M059J (cell line): Measurements from ENCODE around the gene ENO2. TPM values are rescaled to one million over a fixed set of nuclear protein-coding genes. Genes with fewer than 3 reads are reported as not detected.
A peak's percentile ranks its signal among the peaks of the same experiment; 100 is the strongest.

Experiments used
- DNase-seq: peaks from one replicate; pipeline ENCODE4 v3.0.0-alpha.2; 2012; ENCODE audit warnings: low read depth
- total RNA-seq: library from RNA; depleted of rRNA; stranded (reverse); fragments of >200 nt; shearing (Covaris generic); gene quantifications from 2 replicates; pipeline ENCODE4 v1.2.3, GENCODE V29; 2014; rRNA removed

The ENO2 gene
- total RNA-seq, 1 experiment from 2014 or later: 30.0 TPM

DNA sequence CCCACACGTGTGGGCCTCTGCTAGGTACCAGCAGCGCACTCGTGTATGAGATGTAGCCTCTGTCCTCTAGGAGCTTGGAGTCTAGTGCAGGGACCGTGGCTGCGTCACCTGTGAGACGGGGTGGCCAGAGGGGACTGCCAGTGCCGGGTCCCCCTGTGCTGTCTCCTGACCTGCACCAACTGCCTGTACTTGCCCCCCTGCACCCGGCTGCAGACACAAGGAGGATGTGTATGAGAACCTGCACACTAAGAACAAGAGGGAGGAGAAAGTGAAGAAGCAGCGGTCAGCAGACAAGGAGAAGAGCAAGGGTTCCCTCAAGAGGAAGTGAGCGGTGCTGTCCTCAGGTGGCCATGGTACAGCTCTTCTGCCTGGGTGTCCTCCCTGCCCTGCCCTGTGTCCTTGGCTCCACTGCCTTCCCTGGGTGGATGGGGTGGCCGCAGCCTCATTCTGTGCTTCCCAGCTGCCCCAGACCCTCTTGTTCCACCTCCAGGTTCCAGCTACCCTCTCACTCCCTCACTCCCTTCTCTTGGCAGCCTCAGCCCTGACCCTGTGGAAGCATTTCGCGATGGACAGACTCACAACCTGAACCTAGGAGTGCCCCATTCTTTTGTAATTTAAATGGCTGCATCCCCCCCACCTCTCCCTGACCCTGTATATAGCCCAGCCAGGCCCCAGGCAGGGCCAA lies 46.4 kb downstream of the ENO2 start:
- peak; percentile 58 for DNase-seq

DNA sequence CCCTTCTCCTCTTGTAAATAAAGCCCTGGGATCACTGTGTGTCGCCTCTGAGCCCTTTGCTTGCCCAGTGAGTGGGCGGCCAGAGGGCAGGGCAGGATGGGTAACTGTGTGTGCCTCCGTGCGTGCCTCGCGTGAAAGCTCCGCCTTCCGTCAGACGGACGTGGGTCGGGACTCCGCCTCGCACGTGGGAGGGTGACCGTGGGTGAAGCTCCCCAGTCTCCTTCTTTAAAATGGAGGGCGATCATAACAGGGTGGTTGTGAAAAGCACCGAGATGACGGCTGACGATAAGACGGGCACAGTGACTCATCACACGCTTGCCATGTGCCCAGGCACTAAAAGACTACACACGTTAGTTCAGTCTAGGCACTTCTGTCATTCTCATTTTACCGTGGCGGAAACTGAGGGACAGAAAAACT lies 46.9 kb downstream of the ENO2 start:
- peak; percentile 74 for DNase-seq

DNA sequence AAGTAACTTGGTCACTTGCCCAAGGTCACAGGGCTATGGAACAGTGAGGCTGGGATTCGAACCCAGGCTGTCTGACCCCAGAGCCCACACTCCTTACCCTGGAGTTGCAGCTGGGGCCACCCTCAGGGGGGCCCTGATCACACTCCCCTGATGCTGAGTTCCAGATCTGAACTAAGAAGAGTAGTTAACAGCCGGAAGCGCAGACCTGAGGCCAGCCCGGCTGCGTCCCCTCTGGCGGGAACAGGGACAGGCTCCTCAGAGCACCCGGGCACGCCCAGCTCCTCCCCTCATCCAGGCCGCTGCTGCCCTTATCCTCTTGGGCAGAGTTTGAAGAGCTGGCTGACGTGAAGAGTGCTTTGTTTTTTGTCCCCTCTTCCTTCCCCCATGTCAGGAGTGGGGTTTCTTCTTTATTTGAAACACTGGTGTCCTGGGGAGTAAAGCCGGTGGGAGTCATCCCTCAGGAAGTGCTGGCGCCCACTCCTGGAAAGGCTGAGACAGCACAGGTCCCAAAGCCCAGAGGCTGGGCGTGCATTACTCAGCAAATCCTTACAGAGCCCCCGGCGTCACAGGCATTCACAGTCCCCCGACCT lies 47.4 kb downstream of the ENO2 start:
- DNase-seq: peak; percentile 71

DNA sequence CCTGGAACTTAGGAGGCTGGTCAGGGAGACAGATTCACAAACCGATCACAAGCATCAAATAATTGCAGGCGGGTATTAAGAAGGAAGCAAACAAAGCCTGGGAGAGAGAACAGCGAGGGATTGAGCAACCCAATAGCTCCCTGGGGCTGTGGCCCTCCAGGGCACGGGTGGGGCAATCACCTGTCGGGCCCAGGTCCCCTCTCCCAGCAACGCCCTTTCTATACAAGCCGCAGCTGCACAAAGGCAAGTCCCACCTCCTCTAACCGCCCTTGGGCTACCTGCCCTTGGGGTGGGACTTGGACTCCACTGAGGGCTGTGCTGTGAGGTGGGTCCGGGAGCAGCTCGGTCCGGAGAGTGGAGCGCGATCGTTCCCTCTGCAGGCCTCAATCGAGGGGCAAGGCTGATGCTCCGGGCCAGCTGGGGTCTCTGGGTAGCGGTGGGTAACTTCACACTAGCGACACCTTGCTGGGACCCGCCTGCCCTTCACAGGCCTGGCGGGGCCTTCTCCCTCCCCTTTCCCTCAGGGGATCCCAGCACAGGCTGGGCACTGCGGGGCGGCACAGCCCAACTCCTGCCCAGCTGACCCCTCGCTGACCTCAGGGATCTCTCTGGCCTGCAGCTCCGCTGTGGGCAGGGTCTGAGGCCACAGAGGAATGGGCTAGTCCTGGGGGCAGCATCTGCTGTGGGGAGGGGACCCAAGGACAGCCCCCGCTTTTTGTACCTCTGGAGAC lies 48.1 kb downstream of the ENO2 start:
- DNase-seq: no peak

DNA sequence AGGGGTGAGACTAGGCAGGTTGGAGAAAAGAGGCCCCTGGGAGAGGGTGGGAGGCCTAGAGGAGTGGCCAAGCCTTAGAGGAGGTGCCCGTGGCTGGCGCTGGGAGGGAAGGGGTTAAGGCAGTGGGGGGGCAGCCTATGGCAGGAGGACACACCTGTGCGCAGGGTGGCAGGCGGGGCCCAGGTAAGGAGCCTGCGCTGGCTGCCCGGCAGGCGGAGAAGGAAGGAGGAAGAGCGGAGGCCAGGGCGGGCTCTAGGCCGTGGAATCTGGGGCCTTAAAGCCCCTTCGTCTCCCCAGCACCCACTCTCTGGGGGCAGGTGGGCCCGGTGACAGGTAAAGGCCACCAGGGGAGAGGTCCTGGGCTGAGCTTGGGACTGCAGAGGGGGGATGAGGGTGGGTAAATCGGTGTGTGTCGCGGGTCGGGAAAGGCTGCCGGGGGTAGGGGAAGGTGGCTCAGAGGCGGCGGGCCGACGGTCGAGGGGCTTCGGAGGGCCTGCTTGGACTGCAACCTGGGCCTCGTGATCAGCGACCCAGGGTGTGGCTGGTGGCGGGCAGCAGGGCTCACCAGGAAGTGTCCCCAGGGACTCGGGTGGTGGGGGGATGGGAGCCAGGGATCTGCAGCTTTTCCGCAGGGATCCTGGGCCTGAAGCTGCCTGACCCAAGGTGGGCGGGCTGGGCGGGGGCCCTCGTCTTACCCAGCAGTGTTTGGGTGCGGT lies 48.8 kb downstream of the ENO2 start:
- DNase-seq: no peak

DNA sequence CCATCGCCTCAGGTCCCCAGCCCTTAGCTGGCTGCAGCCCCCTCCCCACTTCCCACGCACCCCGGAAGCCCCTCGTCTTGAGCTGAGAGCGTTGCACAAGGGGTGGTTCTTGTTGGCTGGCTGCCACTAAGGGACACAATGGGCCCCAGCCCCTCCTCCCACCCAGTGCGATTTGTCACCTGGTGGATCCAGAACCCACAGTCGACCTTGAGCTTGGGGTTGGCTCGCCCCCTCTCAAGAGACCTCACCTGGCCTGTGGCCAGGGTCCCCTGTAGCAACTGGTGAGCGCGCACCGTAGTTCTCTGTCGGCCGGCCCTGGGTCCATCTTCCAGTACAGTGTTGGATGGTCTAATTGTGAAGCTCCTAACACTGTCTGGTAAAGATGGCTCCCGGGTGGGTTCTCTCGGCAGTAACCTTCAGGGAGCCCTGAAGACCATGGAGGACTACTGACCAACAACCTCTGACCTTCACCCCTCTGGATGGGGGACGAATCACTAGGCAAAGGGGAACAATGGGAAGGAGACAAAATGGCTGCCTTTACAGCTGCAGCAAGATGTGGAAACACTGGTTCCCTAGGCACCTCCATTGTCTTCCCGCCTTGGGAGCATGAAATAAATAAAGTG lies 49.5 kb downstream of the ENO2 start:
- no peak for DNase-seq

DNA sequence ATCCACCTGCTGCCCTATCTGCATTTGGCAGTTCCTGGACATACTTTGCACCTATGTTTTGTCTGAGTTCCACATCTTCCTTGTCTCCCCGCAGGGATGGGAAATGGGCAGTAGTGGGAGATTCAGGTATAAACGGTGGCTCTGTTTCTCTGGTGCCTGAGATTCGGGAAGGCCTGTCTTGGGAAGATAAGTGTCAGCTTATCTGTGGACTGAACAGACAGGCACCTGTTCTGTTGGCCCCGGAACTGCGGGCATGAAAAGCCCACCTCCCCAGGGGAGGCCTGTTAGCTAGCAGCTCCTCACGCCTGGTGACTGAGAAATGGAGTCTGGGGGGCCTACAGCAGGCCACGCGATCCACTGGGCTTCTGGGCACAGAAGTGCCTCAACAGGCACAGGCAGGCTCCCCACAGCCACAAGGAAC lies 50.2 kb downstream of the ENO2 start:
- no peak for DNase-seq

DNA sequence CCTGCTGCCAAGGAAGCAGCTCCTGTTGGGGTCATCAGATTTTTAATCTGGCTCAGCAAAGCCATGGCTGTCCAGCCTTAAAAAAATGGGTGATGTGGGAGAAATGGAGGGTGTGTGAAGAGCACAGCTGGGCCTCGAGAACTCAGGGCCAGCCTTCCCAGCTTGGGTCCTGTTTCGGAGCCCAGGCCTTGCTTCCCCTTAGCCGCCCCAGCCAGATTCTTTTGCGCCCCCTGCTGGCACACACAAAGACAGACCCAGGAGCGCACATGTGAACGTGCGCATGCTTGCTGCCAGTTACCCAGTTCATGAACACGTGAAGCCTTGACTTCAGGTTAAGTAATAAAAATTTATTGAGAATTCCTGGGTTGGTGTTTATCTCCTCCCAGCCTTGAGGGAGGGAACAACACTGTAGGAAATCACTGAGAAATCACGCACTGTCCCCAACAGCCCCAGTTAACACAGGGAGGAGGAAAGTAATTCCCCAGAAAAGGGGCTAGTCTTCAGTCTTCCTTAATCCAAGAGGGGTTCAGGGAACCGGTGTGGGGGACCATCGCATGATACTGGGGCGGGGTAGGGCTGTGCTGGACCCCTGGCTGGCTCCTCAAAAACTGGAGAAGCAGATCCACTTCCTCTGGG lies 50.8 kb downstream of the ENO2 start:
- peak; percentile 59 for DNase-seq

DNA sequence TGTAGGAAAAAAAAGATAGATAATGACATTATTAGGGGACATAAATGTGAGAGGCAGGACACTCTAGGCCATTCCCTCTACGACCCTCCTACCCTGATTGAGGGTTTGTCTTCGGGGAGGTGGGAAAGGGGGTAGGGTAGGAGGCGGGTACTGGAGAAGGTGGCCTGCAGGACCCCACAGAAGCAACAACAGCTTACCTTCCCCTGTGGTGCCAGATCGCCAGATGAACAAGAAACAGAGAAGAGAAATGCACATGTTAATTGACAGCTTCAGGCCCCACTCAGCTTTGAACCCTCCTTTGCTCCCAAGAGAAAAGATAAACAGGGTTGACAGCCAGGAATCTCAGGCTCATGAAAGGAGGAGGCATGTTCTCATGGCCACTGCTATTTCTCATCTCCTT lies 51.3 kb downstream of the ENO2 start:
- no peak for DNase-seq

DNA sequence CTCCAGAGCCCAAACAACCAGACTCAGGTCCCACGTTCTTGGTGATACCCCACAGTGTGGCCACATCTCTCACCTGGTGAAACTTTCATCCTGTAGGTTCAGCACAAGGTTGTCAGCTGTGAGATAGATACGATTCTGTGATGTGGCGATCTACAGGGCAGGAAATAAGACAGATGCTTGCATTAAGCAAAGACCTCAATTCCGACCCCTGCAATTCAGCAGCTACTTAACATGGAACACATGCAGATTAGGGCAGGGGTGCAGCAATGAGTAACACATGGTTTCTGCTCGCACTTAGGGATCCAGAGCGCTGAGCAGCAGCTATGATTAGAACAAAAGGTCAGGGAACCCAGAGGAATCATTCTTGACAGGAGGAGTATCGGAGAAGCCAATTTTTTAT lies 52.0 kb downstream of the ENO2 start:
- DNase-seq: no peak

DNA sequence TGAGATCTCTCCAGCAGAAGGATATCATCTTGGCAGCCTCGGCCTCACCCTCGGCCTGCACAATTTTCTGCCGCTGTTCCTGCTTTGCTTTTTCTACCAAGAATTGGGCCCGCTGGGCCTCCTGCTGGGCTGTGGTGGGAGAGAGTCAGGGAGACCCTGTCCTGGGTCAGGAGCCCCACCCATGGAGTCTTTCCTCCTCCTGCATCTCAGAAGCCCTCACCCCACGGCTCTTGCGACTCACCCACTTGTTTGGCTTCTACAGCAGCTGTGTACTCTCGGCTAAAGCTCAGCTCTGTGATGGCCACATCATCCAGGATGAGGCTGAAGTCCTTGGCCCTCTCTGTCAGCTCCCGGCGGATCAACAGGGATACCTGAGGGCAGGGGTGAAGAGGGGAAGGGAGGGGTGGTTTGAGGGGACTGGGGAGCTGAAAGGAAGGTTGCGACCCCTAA lies 53.3 kb downstream of the ENO2 start:
- DNase-seq: no peak

DNA sequence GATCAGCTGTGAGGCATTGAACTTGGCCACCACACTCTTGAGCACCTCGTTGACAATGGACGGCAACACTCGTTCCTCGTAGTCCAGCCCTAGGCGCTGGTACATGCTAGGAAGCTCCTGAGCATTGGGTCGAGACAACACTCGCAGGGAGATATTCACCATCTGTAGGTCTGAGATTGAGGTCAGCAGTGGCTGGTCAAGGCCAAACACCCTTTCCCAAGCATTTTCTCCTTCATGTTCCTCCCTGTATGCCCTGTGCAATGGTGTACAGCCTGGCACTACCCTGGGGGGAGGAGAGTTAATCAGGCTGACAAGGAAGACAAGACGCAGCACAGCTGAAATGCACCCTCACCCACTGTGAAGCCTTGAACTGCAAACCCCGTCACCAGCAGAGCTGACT lies 54.0 kb downstream of the ENO2 start:
- DNase-seq: no peak

DNA sequence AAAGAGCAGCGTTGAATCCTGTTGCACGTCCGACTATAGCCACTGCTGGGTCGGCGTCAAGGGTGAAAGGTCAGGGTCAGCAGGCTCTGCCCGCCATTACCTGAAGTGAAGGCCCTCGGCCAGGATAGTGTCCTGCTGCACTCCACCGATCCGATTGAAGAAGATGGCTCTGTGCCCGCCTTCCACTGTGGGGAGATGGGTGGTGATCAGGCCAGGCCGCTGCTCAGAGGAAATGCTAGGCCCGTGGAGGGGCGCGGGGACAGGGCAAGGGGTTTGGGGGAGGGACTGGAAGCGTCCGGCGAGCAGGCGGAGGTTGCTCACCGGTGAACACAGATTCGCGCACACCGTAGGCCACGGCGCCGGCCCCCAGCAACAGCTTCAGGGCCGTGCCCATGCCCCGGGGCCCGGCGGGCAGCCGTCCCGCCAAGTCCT lies 55.7 kb downstream of the ENO2 start:
- no peak for DNase-seq

Other genes with a start within 250 kb of the ENO2 start
- gene ZNF384, start 225.2 kb upstream of the ENO2 start, total RNA-seq: 18.1 and 25.0 TPM in 2 replicates
- 0.12 TPM in 1 of 2 replicates, not detected in the other for gene PIANP, start 213.8 kb upstream of the ENO2 start, total RNA-seq
- 60.2 and 66.0 TPM in 2 replicates for gene COPS7A, start 190.5 kb upstream of the ENO2 start, total RNA-seq
- gene MLF2, start 161.4 kb upstream of the ENO2 start, total RNA-seq: 274 and 278 TPM in 2 replicates
- 136 and 216 TPM in 2 replicates for gene PTMS, start 148.2 kb upstream of the ENO2 start, total RNA-seq
- not detected in 2 replicates for gene LAG3, start 142.1 kb upstream of the ENO2 start, total RNA-seq
- not detected in 2 replicates for gene CD4, start 125.1 kb upstream of the ENO2 start, total RNA-seq
- 2.1 TPM in 1 of 2 replicates, not detected in the other for gene GPR162, start 92.8 kb upstream of the ENO2 start, total RNA-seq
- 18.8 and 34.4 TPM in 2 replicates for gene P3H3, start 86.2 kb upstream of the ENO2 start, total RNA-seq
- 0.57 TPM in 1 of 2 replicates, not detected in the other for gene GNB3, start 73.7 kb upstream of the ENO2 start, total RNA-seq
- 123 and 126 TPM in 2 replicates for gene CDCA3, start 63.3 kb upstream of the ENO2 start, total RNA-seq
- 47.3 and 79.3 TPM in 2 replicates for gene USP5, start 62.4 kb upstream of the ENO2 start, total RNA-seq
- 1,942 and 2,129 TPM in 2 replicates for gene TPI1, start 47.0 kb upstream of the ENO2 start, total RNA-seq
- gene SPSB2, start 41.3 kb upstream of the ENO2 start, total RNA-seq: 6.1 and 7.7 TPM in 2 replicates
- gene LRRC23, start 9.8 kb upstream of the ENO2 start, total RNA-seq: 3.6 and 11.0 TPM in 2 replicates
- gene ATN1, start 13.4 kb downstream of the ENO2 start, total RNA-seq: 3.9 and 25.0 TPM in 2 replicates
- not detected in 2 replicates for gene RNU7-1, start 29.2 kb downstream of the ENO2 start, total RNA-seq
- 192 and 242 TPM in 2 replicates for gene C12orf57, start 29.4 kb downstream of the ENO2 start, total RNA-seq
- gene PTPN6, start 36.8 kb downstream of the ENO2 start, total RNA-seq: 0.39 and 0.98 TPM in 2 replicates
- gene PHB2, start 56.1 kb downstream of the ENO2 start, total RNA-seq: 203 and 222 TPM in 2 replicates
- gene EMG1, start 56.3 kb downstream of the ENO2 start, total RNA-seq: 42.9 and 52.9 TPM in 2 replicates
- gene LPCAT3, start 103.9 kb downstream of the ENO2 start, total RNA-seq: 26.1 and 26.7 TPM in 2 replicates
- gene C1S, start 146.1 kb downstream of the ENO2 start, total RNA-seq: 59.0 and 68.3 TPM in 2 replicates
- gene C1R, start 177.9 kb downstream of the ENO2 start, total RNA-seq: 88.8 and 112 TPM in 2 replicates
- 14.3 and 22.1 TPM in 2 replicates for gene C1RL, start 194.6 kb downstream of the ENO2 start, total RNA-seq
- gene RBP5, start 214.3 kb downstream of the ENO2 start, total RNA-seq: not detected in 2 replicates
- gene CLSTN3, start 215.8 kb downstream of the ENO2 start, total RNA-seq: 7.7 and 29.7 TPM in 2 replicates